Measurements from ENCODE around the gene PES1. TPM values are rescaled to one million over a fixed set of nuclear protein-coding genes. Genes with fewer than 3 reads are reported as not detected.
"Not testable (repeated sequence)": the region's sequence is repeated elsewhere in the genome, so short reads cannot be mapped to it uniquely, and the experiment has no call there.

The PES1 gene
- 10 to 100 TPM; 65.8 to 74.7 (median 72.1) TPM for polyA plus RNA-seq (ENCODE audit: insufficient read length in 4 of 4)

DNA sequence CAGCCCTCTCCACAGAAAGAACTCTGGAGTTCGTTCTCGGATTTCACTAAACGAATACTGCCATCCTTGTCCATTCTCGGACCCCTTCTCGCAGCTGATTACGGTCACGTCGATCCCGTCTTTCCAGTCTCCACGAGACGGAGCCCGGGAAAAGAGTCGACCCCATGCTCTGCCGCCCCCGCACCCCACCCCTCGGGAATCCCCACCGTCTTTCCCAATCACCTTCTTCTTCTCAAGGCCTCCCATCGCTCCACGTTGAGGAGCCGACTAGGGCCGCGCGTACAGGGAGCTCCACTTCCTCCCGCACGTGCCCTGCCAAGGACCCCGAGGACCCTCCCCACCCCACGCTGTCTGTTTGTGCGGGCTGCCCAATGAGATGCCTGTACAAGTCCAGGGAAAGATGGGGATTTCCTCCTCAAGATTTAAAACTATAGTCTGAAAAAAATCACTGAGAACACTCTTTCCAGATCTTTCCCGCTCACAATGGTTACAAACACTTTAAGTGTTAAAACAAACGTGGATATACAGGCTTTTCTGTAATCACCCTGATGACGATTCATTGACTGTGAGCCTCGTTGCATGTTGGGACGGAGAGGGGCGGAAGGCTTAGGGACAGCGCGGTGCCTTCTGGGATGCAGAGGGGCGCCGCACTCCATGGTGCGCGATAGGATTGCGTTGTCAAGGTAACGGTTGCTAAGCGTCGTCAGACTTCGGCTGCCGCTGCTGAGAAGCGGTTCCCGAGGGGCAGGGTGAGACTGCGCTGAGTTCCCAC is at the start of gene PES1:
Gene PES1, minus strand, starts transcription at position 323 of the 772 bp plus-strand sequence. Its CDS starts 77 bp downstream, at position 246.
- DNase-seq (ENCODE audit: low read depth in 4 of 4, low spot score in 3 of 4) = peak; percentile 96 to 98 (median 97)

DNA sequence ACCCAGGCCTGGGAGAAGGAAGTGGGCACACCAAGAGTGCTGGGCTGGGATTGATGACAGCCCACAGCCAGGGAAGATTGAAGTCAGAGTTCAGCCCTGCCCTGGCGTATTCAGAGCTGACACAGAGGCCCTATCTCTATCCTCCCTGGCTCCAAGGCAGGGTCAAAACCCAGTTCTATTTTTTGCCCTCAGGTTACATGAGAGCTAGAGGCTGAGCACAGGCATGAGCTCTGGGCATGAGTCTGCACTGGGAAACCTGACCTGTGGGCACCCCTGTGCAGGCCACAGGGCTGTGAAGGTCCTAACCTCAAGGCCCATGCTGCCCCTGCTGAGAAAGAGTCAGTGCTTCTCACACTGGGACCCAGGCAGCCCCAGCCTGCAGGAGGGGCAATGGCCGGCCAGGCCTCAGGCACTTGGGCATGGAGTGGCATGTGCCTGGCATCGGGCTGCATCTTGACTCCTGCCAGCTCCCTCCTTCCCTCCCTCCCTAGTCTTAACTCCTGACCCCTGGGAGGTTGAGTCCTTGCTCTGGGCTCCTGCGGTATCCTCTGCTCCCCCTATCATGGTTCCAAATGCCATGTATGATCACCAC is 49.2 kb upstream of the PES1 start:
- DNase-seq (ENCODE audit: low read depth in 4 of 4, low spot score in 3 of 4) = no peak

DNA sequence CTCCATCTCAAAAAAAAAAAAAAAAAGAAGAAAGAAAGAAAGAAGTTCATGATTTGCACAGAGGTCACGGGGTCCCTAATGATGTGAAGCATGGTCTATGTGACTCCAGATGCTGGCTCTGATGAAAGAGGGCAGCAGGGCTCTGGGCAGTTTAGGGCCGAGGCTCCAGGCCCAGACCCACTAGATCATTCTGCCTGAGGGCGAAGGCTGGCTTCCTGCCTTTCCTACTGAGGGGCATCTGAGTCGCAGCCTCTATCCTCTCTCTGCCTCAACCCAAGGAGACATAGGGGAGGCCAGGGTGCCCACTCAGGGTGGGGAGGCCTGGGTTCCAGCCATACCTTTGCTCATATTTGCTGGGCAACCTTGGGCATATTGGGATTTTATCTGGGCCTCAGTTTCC is 48.7 kb upstream of the PES1 start:
- DNase-seq (ENCODE audit: low read depth in 4 of 4, low spot score in 3 of 4) = no peak

DNA sequence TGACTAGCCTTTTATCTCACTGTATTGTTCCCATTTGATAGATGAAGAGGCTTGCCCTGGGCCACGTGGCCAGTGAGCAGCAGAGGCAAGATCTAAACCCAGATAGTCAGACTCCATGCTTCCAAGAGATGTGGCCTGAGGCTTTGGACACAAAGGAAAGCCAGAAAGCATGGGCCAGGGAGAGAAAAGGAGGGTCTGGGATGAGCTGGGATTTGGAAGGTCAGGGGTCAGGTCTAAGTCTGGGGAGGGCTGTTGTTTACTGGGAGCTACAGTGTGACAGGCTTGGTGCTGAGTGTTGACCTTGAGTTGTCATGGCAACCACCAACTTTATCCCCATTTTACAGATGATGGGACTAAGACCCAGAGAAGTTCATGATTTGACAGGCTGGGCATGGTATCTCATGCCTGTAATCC is 46.0 kb upstream of the PES1 start:
- no peak for DNase-seq (ENCODE audit: low read depth in 4 of 4, low spot score in 3 of 4)

DNA sequence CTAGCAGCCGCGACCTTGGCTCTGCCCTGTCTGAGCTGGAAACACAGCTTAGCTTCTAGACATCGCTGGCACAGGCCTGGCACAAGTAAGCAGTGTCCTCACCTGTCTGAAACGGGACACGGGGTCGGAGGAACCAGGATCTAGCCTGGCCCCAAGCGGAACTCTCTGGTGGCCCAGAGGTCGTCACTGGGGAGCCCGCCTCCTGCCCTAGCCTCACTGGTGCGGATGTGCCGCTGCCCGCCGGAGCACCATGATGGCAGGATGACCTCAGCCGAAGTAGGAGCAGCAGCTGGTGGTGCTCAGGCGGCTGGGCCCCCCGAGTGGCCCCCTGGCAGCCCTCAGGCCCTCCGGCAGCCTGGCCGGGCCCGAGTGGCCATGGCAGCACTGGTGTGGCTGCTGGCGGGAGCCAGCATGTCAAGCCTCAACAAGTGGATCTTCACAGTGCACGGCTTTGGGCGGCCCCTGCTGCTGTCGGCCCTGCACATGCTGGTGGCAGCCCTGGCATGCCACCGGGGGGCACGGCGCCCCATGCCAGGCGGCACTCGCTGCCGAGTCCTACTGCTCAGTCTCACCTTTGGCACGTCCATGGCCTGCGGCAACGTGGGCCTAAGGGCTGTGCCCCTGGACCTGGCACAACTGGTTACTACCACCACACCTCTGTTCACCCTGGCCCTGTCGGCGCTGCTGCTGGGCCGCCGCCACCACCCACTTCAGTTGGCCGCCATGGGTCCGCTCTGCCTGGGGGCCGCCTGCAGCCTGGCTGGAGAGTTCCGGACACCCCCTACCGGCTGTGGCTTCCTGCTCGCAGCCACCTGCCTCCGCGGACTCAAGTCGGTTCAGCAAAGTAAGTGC is 44.7 kb upstream of the PES1 start:
- no peak for DNase-seq (ENCODE audit: low read depth in 4 of 4, low spot score in 3 of 4)

DNA sequence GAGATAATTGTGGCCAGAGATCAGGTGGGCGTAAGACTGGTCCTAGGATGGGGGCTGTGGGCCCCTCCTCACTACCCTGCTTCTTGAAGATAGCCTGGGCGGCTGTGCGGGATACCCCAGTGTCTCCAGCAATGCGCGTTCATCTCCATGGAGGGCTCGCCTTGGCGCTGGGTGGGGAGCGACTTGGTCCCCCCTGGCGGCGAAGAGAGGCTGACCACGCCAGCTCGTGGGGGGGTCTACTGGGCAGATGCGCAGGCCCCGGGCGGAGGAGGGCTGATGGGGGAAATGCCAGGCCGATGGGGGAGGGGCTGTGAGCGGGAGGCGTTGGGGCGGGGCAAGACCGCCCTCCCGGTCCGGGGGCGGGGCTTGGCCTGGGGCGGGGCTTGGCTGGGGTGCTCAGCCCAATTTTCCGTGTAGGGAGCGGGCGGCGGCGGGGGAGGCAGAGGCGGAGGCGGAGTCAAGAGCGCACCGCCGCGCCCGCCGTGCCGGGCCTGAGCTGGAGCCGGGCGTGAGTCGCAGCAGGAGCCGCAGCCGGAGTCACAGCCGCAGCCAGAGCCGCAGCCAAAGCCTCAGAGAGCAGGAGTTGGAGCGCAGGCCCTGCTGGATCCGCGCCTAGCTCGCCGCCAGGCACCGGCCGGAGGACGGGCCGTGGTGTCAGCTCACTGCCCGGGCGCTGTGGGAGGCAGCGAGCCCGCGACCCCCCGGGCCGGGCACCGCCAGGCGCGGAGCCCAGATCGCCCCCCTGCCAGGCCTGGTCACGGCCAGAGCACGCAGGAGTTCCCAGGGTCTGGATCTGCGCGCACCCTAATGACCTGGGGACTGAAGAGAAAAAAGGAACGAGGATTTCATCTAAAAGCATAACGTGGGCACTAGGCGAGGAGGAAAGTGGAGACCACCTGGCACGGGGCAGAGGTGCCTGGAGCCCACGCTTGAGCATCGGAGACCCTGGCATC is 43.8 kb upstream of the PES1 start, which contains the start of gene SLC35E4:
Gene SLC35E4, plus strand, starts transcription at position 509 of the 953 bp plus-strand sequence. CDS start 670 bp downstream, outside the sequence.
- peak; percentile 67 to 79 (median 74) for DNase-seq (ENCODE audit: low read depth in 4 of 4, low spot score in 3 of 4)

DNA sequence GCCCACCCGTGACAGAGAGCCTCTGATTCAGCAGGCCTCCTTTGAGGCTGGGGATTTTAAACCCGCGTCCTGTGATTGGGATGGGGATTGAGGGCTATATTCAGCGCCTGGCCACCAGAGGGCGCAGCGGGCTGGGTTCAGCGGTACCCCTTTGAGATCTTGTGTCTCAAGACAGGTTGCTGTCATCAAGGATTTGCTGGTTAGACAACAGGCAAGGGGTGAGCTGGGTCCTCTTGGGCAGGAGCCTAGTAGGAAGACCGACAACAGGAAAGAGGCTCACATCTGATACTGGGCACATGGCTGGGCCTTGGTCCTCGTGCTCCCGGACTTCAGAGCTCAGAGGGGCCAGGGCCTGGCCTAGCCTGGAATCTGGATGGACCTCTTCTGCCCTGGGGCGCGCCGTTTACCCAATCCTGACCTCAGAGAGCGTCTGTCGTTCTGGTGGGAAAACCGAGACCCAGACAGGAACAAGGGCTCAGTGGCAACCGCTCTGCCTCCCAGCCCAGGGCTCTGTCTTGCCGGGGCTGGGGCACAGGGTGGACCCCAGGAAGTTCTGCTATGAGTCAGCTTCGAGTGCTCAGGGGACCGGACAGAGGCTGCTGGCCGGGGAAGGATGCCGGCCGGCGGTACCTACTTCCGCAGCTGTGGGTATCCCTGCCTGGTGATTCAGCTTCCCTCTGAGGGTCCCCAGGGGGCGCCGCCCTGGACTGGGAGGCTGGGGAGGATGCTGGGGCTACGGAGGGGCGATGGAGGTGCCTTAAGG is 42.9 kb upstream of the PES1 start:
- peak; percentile 62 to 76 (median 66) for DNase-seq (ENCODE audit: low read depth in 4 of 4, low spot score in 3 of 4)

DNA sequence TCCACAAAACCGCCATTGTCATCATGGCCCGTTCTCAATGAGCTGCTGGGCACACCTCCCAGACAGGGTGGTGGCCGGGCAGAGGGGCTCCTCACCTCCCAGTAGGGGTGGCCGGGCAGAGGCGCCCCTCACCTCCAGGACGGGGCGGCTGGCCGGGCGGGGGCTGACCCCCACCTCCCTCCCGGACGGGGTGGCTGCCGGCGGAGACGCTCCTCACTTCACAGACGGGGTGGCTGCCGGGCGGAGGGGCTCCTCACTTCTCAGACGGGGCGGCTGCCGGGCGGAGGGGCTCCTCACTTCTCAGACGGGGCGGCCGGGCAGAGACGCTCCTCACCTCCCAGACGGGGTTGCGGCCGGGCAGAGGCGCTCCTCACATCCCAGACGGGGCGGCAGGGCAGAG is 39.8 kb upstream of the PES1 start:
- not testable (repeated sequence) for DNase-seq (ENCODE audit: low read depth in 4 of 4, low spot score in 3 of 4)

DNA sequence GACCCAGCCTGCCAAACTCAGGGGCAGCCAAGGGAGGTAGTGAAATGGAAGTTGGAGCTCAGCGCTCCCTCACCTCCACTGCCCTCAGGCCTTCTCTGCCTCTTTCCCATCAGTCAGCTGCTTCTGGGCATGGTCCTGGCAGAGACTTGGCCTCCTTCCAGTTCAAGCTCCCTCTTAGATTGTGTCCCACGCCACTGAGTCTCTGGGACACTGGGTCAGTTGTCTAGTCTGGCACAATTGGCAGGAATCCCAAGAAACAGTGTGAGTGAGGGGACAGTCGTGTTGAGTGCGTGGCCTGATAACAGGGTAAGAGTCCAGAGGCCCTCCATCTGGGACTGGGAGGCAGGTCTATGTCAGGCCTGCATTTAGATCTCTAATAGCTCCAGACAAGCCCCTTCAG is 36.8 kb upstream of the PES1 start:
- DNase-seq (ENCODE audit: low read depth in 4 of 4, low spot score in 3 of 4) = no peak

DNA sequence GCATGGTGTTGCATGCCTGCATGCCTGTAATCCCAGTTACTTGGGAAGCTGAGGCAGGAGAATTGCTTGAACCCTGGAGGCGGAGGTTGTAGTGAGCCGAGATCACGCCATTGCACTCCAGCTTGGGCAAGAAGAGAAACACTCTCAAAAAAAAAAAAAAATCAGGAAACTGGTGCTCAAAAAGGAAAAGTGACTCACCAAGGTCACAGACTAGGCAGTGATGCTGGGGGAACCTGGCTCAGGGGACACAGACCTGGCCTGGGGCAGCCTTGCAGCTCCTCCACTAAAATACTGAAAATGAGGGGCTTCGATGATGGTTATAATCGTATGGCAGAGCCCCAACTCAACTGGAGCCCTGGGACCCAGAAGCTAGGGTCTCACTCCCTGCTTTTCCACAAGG is 35.8 kb upstream of the PES1 start:
- no peak for DNase-seq (ENCODE audit: low read depth in 4 of 4, low spot score in 3 of 4)

DNA sequence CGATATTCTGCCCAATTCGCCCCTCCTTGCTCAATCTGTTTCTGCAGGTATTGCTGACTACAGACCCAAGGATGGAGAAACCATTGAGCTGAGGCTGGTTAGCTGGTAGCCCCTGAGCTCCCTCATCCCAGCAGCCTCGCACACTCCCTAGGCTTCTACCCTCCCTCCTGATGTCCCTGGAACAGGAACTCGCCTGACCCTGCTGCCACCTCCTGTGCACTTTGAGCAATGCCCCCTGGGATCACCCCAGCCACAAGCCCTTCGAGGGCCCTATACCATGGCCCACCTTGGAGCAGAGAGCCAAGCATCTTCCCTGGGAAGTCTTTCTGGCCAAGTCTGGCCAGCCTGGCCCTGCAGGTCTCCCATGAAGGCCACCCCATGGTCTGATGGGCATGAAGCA is 34.7 kb upstream of the PES1 start:
- no peak for DNase-seq (ENCODE audit: low read depth in 4 of 4, low spot score in 3 of 4)

DNA sequence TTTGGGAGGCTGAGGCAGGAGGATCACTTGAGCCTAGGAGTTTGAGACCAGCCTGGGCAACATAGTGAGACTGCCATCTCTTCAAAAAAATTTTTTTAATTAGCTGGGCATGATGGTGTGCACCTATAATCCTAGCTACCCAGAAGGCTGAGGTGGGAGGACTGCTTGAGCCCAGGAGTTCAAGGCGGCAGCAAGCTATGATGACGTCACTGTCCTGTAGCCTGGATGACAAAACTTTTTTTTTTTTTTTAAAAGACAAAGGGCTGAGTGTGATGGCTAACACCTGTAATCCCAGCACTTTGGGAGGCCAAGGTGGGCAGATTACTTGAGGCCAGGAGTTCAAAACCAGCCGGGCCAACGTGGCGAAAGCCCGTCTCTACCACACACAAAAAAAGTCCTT is 28.2 kb upstream of the PES1 start:
- DNase-seq (ENCODE audit: low read depth in 4 of 4, low spot score in 3 of 4) = not testable (repeated sequence)

DNA sequence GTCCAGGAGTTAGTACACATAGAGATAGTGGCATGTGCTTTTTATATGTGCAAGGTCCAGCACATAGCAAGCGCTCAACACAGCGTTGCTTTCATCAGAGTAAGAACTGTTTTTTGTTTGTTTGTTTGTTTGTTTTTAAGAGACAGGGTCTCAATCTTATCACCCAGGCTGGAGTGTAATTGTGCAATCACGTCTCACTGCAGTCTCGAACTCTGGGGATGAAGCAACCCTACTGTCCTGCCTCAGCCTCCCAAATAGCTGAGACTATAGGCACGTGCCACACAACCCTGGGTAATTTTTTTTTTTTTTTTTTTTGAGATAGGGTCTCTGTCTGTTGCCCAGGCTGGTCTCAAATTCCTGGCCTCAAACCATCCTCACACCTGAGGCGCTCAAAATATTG is 26.1 kb upstream of the PES1 start:
- no peak for DNase-seq (ENCODE audit: low read depth in 4 of 4, low spot score in 3 of 4)

DNA sequence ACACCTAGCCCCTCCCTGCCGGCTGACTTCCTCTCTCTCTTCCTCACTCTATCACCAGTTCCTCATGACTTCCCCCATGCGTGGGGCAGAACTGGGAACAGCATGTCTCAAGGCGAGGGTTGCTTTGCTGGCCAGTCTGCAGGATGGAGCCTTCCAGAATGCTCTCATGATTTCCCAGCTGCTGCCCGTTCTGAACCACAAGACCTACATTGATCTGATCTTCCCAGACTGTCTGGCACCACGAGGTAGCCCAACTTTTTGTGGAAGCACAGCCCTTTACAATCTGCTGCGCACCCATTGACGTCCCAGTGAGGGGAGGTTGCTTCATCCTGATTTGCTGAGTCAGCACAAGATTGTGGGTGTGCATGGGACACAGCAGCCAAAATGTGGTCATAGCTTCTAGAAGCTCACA is 23.8 kb upstream of the PES1 start:
- no peak for DNase-seq (ENCODE audit: low read depth in 4 of 4, low spot score in 3 of 4)

DNA sequence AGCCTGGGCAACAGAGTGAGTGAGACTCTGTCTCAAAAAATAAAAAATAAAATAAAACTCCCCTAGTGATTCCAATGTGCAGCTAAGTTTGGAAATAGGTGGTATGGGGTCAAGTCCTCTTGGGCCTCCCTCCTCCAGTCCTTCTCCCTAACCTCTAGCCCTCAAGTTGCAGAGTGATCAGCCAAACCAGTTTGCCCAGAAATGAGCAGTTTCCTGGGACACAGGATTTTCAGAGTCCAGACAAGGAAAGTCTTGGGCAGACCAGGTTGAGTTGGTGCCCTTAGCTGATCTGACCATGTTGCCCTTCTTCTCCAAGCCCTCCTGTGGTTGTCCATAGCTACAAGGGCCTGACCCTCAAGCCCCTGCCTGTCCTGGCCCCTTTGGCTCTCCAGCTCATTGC is 23.2 kb upstream of the PES1 start:
- no peak for DNase-seq (ENCODE audit: low read depth in 4 of 4, low spot score in 3 of 4)

DNA sequence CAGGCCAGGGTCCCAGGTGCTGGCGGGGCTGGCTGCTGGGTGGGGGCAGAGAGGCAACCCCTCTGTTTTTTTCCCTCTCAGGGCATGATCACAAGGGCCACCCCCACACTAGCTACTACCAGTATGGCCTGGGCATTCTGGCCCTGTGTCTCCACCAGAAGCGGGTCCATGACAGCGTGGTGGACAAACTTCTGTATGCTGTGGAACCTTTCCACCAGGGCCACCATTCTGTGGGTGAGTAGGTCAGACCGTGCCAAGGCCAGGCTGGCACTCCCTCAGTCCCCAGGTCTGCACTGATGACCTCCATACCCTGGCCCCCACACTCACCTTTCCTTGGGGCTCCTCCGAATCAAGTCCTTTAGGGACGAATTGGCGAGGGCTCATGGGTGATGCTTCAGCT is 22.6 kb upstream of the PES1 start:
- DNase-seq (ENCODE audit: low read depth in 4 of 4, low spot score in 3 of 4) = no peak

DNA sequence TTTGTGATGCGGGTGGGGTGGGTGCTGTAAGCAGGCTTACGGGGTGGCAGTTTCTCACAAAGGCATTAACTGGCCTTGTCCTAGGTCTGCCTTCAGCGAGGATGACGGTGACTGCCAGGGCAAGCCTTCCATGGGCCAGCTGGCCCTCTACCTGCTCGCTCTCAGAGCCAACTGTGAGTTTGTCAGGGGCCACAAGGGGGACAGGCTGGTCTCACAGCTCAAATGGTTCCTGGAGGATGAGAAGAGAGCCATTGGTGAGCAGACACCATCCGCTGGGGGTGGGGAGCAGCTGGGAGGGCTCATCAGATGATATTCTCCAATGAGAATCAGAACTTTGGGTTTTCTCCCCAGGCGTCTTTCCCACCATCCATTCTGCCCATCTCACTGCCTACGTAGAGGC is 21.1 kb upstream of the PES1 start:
- DNase-seq (ENCODE audit: low read depth in 4 of 4, low spot score in 3 of 4) = no peak

DNA sequence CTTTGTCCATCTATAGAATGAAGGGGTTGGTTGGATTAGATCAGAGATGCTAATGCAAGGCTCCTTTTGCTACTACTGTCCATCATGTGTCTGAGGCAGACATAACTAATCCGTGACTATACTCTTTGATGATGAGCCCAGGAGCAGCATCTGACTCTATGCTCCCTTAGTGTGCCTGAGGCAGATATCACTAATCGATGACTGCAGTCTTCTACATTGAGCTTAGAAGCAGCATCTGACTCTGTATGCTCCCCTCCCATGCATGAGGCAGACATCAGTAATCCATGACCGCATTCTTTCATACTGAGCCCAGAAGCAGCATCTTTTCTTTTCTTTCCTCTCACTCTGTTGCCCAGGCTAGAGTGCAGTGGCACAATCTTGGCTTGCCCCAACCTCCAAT is 19.5 kb upstream of the PES1 start:
- DNase-seq (ENCODE audit: low read depth in 4 of 4, low spot score in 3 of 4) = no peak

DNA sequence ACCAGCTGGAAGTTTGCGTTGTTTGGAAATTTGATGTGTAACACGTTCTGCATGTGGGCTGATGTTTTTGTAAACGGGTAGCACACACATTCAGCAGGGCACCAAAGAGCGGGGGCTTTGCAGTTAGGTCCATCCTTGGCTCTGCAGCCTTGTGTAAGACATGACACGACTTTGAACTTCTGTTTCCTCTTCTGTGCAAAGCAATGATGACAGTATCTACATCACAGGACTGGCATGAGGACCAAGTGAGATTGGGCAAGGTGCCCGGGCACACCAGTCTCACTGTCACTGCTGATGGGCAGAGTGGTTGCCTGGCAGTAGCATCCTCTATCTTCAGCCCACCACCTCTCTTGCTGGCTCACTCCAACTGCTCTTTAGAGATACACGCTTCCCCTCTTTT is 18.6 kb upstream of the PES1 start:
- DNase-seq (ENCODE audit: low read depth in 4 of 4, low spot score in 3 of 4) = no peak
